HG02588 (cell line): ENCODE data around the gene LYRM4.

ENCODE experiments used
- ATAC-seq: cut with Tn5 transposase; IDR thresholded peaks from one replicate; pipeline ENCODE4 v1.9.1; 2021; ENCODE audit warnings: mild to moderate bottlenecking, moderate library complexity; ENCODE audit not compliant: unreplicated experiment

Gene LYRM4

DNA sequence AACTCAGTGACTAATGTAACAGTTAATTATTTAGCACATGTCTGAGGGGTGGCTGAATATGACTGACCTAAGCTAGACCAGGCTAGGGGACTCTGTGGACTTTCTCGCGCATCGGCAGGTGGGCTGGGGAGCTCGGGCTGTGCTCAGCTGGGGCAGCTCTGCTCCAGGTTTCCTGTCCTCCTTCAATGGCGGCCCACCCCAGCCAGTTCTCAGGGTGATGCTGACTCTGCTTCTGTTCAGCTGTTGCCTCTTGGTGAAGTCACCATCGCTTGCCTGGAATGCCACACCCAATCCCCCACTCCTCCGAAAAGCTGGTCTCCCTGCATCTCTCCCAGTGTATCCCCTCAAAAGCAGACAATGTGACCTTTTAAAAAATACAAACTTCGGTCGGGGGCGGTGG, 155.6 kb downstream of the LYRM4 start:
- ATAC-seq = no peak

DNA sequence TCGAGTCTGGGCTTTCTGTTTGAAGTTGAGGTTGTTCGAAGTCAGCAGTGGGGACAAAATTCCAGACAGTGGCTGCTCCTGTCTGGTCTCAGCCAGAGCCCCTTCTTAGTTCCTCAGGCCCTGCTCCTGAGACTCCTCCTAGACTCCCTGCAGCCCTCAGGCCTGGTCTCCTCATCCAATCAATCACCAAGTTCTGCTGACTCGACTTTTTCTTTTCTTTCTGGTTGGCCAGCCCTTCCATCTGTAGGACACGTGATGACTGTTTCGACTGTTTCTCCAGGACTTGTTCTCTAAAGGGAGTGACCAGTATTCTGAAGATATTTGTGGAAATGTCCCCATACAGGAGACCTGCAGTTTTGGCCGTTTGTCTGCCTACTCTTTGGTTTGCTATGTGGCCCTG, 156.1 kb downstream of the LYRM4 start:
- ATAC-seq = no peak

DNA sequence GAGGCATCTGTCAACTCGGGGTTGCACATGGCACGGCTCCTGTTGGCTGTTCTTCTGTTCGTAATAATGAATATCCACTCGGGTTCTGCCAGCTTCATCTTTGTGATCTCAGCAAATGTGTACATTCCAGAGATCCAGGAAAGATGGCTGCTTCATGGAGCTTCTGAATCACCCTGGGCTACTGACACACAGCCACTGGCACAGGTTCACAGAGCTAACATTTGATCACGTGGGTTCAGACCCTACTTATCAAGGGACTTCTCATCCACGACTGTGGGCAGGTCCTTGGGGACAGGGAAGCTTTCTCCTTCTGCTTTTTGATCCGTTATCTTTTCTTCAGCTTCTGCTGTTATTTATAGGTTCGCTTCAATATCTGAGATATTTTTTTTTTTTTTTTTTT, 157.5 kb downstream of the LYRM4 start:
- no peak for ATAC-seq

DNA sequence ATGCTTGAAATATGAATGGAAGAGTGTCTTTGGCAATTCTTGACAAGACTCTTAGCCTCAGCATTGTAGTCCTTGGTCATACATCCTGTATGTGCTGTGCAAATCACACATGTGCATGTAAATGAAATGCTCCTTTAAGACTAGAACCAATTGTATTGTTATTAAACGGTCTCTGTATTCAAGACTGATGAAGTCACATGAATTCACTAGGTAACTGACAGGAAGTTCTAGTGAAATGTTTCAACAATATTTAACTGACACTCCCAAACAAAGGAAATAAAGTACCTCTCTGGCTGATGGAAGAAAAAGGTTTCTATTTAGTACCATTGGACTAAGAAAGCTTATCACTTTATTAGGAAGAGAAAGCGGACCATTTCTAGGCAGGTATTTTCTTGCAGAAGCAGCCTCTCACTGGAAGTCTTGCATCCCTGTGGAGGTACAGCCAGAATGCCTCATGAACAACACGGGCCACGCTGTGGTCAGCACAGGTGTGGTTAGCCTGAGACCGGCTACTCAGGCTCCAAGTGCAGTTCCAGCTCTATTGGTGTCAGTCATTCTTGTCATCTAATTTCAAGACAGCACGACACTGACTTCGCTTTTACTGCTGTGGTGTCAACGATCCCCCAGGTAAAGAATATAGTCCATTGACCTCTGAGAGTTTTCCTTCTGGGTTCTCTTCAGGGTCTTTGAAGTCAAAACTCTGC, 158.3 kb downstream of the LYRM4 start:
- ATAC-seq = no peak

DNA sequence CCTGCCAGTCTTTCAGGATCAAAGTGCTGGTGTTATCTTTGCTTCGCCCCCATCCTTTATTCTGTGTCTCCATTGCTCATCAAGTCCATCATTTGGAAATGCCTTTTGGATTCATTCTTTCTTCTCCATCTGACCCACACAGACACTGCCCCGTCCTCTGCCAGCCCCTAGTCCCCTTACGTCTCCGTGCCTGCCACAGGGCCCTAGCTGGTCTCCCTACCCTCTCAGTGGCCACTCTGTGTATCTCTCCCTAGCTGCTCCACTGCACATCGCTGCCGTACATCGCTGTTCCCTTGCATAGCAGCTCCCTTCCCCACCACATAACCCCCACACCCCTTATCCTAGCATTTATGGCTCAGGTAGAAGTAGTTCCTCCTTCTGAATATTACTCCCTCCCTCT, 159.9 kb downstream of the LYRM4 start:
- ATAC-seq = no peak

DNA sequence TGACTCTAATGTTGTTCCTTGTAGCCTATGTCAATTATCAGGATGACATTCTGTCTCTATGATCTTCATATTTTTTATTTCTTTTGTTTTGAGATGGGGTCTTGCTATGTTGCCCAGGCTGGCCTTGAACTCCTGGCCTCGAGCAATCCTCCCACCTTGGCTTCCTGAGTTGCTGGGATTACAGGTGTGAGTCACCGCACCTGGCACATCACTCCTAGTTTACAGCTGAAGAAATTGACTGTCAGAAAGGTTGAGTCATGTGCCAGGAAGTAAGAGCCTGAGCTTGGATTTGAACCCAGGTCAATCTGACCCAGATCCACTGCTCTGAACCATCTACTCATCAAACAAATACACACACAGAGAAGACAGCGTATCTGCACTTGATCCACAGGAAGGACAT, 161.2 kb downstream of the LYRM4 start:
- ATAC-seq = no peak

DNA sequence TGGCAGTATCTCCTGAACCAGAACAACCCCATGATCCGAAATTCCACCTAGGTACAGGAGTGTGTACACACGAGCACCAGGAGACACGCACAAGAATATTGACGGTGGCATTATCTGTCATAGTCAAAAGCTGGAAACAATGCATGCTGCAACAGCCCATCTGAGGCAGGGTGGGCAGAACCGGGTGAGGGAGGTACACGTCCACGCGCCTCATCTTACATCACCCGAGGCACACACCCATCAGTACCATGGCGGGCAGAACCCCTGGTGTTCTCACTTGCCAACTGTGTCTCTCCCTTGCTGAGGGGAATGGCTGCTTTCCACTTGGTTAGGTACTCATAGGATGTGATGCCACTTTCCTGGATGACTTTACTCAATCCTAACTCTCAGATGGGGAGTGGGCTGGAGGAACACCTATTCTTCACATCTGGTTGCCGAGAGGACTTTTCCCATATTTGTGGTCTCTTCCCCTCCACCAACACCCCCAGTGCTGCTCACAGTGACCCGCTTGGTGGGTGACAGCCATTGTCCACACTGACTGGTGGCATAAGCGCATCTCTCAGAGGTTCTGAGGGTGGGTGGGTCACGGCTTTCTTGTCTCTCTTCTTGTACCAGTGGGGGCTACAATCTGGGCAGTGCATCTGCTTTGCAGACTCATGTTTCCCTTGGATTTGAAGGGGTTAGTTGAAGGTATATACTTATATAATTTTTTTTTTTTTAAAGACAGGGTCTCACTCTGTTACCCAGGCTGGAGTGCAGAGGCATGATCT, 162.1 kb downstream of the LYRM4 start:
- ATAC-seq = no peak

DNA sequence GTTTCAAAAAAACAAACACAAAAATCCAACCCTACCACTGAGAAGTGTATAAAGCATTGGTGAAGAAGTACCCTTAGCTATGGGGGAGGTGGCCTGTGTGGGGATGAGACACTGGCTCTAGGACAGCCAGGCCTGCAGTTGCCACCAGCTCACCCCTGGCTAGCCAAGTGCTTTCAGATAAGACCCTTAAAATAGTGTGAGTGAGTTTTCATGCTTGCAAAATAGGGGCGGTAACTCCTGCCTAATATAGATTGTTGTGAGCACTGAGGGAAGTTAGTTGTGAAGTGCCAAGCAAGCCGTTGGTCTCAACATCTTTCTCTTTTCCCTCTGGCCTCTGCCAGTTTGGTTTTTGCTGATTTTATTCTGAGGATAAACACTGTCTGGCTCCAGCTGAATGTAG, 164.3 kb downstream of the LYRM4 start:
- no peak for ATAC-seq

DNA sequence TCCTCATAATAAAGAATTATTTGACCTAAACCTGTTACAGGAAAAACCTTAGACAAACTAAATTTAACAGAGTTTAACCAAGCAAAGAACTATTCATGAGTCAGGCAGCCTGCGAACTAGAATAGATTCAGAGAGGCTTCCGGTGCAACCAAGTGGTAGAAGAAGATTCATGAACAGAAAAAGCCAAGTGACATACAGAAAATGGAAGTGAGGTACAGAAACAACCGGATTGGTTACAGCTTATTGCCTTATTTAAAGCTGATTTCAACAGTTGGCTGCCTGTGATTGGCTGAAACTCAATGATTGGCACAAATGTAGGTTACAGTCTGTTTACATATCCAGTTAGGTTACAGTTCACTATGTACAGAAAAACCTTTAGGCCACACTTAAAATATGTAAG, 165.5 kb downstream of the LYRM4 start:
- ATAC-seq = peak; percentile 84

DNA sequence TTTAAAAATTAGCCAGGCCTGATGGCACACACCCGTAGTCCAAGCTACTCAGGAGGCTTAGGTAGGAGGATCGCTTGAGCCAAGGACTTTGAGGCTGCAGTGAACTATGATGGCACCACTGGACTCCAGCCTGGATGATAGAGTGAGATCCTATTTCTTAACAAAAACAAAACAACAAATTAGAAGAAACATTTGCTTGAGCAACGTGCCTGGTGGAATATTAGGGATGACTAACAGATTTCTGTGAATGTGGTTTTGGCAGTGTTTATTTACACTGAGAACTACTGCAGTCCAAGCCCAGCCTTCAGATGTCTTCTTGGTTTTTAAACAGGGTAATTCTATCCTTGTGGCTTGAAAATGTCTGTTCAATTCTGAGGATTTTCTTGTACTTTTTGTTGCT, 166.4 kb downstream of the LYRM4 start:
- ATAC-seq = no peak

DNA sequence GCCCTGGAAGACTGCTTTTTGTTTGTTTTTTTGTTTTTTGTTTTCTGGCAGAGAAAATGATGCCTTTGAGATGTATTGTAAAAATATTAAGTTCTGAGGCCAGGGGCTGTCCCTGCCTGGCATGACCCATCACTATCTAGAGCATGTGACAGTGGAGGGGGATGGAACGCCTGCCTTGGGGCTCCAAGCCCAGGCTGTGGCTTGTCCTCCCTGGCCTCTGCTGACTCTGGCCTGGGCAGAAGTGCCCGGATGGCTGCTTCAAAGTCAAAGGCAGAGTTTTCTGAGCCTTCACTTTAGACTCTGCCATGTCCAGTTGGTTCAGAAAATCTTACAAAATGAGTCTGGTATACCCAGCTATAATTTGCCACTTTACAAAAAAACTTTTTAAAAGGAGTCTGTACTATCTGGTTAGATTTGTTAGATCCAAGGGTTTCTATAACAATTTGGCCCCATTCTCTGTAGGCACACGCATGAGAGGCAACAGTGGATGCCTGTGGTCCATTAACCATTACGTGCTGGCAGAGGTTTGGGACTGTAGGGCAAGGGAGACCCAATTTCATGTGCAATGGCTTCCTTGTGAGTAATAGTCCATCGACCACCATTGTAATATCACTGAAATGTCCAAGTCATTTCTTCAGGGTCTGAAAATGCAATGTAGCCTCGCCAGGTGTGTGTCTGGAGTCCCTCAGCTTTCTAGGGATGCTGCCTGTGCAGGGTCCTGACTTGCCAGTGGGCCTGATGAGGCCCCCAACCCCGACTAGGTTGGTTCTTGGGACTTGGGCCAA, 167.3 kb downstream of the LYRM4 start:
- ATAC-seq = no peak

DNA sequence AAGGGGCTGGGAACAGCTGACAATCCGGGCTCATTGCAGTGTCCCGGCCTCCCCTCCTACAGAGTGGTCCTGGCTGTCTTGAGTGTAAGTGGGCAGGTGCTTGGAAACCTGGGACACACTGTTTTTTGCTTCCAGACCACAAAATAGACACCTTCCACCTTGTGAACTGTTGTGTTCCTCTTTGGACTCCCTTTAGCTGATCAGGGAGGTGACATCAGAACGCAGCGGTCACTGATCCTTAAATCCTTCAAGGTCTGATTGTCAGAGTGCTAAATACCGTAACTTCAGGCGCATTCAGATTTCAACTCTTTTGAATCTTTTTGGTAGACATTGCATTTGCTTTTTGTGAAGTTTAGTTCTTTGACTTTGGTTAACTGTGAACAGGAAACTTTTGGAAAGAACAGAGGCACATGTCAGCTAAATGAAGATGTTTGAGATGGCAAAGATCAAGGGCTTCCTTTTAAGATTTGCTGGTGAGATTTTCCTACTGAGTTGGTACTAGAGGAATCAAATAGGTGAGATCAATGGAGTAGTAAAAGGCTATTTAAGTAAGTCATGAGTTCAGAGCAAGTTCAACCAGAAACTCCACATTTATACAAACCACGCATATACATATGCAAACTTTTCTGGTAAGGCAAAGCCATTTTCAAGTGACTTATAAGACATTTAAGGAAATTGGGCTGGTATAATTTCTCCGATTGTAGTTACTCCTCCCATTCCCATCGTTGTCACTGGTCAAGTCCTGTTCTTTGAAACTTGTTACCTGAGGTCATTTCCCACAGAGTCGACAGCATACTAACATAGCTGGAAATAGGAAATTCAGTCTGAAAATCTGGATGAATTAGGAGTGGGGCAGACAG, 169.3 kb downstream of the LYRM4 start:
- no peak for ATAC-seq

DNA sequence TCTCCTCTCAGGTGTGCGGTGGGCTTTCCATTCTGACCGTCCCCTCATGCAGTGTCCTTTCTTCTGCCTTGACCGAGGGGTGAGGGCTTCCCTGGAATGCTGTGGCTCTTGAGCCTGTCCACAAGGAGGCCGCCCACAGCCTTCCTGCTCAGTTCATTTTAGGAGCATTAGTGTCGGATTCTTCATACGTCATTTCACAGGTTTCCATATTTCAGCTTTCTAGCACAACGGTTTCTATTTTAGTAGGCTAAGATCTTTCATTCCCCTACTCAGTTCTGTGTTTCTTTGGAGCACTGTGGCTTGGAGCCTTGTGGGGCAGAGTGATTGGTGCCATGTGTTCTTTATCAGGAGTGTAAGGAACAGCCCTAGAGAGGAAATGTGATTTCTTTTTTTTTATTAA, 170.1 kb downstream of the LYRM4 start:
- no peak for ATAC-seq

DNA sequence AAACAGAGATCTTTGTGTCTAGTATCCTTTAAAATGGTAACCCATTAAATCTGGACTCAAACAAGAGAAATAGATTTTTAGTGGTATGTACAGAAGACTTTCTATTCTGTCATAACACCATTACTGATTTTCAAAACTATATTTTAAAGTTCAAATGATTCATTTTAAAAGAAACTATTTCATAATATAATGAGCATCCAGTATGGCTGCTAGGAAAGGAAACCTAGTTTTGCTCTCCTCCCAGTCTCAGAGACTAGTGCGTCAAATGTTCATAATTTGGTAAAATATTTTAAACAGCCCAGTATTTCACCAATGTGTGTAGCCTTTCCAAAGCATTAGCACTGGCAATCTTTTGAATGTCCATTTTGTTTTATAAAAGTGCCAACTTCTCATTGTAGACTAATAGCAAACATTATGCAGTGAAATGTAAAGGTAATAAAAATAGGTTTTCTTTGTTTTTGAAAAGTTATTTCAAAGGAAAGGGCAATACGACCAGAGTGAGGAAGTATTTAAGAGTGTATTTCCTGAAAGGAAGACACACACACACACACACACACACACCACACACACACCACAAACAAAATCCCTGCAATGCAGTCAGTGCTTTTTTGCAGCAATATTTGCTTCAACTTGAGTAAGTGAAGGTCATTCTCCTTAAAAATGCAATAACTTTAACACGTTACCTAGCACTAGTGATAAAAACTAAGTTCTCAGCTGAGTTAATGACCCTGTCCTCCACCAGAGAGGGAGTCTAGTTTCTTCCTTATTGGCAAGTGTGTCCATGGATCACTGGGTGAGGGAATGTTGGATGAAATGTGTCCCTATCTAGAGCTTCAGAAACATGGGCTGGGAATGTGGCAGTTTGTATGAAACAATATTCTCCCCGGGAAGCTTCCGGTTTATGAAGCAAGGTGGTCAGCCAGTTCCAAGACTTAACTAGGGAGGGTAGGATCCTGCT, 171.0 kb downstream of the LYRM4 start:
- no peak for ATAC-seq

DNA sequence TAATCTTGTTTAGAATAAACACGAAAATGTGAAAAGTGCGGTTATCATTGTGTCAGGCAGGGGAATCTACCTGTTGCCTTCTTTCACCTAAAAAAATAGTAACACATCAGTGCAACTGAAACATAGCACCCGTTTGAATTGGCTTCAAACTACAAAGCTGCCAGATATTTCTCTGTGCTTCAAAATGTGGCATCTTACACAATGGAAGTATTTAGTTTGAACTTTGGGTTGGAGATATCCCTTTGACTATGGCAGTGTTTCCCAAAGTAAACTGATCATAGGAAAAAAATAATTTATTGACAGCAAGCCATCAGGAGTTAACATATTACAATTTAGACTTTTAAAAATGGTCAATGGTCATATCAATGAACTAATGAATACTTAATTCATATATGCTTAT, 172.0 kb downstream of the LYRM4 start:
- no peak for ATAC-seq

DNA sequence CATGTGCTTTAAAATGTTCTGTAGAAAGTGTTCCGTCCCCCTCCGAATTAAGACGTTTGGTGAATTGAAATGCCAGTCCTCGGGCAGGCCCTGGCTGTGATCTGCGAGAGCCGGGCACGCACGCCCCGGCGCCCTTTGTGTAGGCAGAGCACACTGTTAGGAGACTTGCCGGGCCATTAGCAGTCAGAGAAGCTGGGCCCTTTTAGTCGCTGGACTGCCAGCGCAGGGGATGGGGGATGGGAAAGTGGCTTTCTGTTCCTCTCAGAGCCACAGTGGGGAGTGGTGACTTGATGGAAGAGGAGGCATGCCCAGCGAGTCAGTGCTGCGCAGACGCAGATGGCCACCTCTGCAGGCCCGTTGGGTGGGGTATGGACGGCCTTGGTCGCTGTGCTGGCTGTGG, 173.4 kb downstream of the LYRM4 start:
- no peak for ATAC-seq

DNA sequence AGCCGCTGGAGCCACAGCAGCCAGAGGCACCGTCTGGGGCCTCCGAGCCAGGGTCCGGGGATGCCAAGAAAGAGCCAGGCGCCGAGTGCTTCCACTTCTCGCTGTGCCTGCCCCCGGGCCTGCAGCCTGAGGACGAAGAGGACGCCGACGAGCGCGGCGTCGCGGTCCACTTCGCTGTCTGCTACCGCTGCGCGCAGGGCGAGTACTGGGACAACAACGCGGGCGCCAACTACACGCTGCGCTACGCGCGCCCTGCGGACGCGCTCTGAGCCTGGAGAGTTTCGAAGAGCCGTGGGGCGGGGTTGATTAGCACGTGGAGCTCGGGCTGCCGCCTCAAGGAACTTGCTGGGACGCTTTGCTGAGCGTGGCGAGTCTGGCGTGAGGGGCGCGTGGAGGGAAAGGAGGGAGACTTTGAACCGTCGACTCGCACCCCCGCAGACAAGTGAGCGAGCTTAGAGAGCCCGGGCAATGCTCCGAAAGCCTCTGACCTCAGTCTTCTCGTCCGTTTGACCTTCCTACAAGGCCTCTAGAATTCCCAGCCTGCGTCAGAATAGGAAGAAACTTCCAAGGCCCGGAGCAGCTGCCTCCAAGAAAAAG, 174.4 kb downstream of the LYRM4 start:
- no peak for ATAC-seq

DNA sequence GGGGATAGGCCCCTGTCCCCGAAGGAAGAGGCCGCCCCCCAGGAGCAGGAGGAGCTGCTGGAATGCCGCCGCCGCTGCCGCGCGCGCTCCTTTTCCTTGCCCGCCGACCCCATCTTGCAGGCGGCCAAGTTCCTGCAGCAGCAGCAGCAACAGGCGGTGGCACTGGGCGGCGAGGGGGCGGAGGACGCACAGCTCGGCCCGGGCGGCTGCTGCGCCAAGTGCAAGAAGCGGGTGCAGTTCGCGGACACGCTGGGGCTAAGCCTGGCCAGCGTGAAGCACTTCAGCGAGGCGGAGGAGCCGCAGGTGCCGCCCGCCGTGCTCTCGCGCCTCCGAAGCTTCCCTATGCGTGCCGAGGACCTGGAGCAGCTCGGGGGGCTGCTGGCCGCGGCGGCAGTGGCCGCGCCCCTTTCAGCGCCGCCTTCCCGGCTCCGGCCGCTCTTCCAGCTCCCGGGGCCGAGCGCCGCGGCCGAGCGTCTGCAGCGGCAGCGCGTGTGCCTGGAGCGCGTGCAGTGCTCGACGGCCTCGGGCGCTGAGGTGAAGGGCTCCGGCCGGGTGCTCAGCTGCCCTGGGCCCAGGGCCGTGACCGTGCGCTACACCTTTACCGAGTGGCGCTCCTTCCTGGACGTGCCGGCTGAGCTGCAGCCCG, 175.0 kb downstream of the LYRM4 start:
- peak; percentile 28 for ATAC-seq
